GM19395 (cell line): ENCODE measurements around the gene CDH4.

Source experiments
- ATAC-seq: cut with Tn5 transposase; IDR thresholded peaks from one replicate; pipeline ENCODE4 v1.9.1; 2021; ENCODE audit warnings: mild to moderate bottlenecking, moderate library complexity; ENCODE audit not compliant: unreplicated experiment

The CDH4 gene

GRCh38 chr20:61508301-61509096 is 256.4 kb downstream of the CDH4 start:
- ATAC-seq: no peak

DNA sequence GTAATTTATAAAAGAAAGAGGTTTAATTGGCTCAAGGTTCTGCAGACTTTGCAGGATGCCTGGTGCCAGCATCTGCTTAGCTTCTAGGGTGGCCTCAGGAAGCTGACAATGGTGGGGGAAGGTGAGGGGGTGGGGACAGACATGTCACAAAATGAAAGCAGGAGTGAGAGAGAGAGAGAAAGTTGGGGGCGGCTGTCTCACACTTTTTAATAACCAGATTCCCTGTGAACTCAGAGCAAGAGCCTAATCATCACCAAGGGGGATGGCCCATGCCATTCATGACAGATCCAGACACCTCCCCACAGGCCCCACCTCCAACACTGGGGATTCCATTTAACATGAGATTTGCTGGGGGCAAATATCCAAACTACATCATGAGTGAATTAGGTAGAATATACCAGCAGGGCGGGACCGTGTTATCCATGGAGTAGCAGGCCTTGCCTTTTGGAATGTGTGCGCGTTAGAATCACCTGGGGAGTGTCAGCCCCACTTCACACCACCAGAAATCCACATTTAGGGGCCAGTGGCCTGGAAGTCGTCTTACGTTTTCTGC is 258.8 kb downstream of the CDH4 start:
- no peak for ATAC-seq

- ATAC-seq: no peak
Observed at GRCh38 chr20:61512475-61512874, 260.4 kb downstream of the CDH4 start.

DNA sequence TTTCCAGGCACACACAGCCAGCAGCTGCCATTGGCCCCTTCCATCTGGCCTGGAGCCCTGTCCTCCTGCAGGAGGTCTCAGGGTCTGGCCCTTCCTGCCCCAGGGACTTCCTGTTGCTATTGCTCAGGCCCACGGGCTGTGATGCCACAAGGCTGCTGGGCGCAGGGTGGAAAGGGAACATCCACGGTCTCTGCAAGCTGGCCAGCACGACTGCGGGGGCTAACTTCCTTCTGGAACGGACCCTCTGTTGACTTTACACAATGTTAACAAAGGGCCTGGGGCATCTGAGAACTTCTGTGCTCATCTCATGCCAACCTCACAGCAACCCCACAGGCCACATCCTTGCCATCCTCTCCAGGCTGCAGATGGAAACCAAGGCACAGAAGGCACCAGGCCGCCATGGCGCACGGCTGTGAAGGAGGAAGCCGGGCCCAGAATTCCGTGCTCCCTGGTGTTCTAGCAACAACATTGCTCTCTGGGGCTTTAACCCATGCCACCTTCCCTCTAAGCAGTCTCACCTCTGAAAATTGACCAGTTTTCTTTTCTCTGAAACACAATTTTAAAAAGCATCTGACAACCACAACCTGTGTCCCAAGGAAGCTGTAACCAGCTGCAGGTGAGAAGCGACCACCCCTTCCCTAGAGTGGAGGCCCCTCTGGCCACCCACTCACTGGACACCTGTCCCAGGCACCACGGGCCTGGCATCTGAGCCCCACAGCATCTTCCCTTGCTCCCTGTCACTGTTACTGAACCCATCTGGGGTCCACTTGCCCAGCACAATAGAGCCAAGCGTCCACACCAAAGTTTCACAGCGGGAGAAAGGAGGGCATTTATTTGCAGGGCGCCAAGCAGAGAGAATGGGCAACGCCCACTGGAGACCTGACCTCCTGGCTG is 261.3 kb downstream of the CDH4 start:
- no peak for ATAC-seq

DNA sequence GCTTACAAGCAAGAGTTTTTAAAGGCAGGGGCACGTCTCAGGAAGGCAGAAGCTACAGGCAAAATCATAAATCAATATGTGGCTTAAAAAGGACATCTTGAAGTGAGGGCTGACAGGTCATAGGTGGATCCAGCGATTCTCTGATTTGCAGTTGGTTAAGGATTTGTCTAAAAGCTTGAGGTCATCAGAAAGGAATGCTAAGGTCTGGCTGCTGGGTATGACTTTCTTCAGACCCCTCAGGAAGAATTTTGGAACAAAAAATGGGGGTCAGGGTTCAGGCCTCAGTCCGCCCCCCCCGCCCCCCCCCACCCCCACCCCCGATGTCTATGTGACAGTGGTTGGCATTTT is 261.9 kb downstream of the CDH4 start:
- no peak for ATAC-seq

GRCh38 chr20:61514396-61514795 is 262.3 kb downstream of the CDH4 start:
- no peak for ATAC-seq

- ATAC-seq: no peak
Observed at GRCh38 chr20:61514805-61515505, 262.9 kb downstream of the CDH4 start.

GRCh38 chr20:61515922-61516321 is 263.9 kb downstream of the CDH4 start:
- no peak for ATAC-seq

- ATAC-seq: no peak
Observed at GRCh38 chr20:61516346-61517208, 264.5 kb downstream of the CDH4 start.

- ATAC-seq: no peak
Observed at GRCh38 chr20:61517419-61517818, 265.4 kb downstream of the CDH4 start.

DNA sequence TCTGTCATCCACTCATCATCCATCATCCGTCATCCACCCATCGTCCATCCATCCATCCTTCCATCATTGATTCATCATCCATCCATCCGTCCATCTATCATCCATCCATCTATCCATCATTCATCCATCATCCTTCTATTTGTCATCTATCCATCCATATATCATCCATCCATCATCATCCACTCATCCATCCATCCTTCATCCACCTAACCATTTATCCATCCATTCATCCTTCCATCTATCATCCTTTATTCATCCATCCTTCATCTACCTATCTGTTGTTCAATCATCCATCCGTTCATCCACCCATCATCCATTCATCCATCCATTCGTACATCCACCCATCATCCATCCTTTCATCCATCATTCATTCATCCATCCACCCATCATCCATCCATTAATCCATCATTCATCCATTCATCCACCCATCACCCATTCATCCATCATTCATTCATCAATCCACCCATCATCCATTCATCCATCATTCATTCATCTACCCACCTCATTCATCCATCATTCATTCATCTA is 266.4 kb downstream of the CDH4 start:
- no peak for ATAC-seq

DNA sequence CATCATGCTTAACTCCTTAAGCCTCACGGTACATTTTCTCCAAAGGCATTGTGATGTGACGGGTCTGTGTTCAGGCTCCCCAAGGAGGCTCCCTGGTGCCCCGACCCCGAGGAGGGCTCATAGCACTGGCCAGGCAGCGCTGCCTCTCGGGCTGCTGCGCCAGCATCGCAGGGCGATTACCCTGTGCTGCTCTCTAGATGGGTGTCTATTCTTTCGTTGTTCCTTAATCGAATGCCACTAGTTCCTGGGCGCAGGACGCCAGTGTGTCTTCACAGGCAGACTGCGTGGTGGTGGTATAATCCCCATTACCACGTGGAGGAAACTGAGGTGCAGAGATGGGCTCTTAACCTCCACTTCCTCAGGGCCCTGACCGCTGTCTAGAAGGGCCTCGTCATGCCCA is 267.4 kb downstream of the CDH4 start:
- no peak for ATAC-seq

- ATAC-seq: no peak
Observed at GRCh38 chr20:61520076-61520892, 268.2 kb downstream of the CDH4 start.

DNA sequence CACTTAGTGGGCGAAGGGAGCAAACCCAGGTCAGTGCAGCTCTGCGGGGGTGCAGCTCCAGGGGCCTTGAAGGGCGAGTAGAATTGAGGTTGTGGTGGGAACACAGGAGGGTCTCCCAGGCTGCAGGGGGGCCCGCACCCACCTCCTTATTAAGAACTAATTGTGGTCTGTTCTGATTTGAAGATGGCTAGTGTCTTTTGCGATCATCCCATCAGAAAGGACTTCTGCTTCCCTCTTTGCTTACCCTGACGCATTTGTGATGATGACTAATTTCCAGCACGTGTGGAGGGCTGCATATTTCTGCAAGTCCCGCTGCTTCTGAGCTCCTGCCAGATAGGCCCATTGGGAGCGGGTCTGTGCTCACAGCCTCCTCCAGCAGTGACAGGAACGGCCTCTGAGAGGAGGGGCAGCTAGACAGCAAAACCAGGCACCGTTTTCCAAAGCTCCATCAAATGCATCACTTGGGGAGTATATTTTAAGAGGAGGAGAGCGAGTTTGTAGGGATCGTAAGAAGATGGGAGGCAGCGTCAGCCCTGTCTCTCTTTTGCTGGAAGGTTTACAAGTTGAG is 268.9 kb downstream of the CDH4 start:
- no peak for ATAC-seq

DNA sequence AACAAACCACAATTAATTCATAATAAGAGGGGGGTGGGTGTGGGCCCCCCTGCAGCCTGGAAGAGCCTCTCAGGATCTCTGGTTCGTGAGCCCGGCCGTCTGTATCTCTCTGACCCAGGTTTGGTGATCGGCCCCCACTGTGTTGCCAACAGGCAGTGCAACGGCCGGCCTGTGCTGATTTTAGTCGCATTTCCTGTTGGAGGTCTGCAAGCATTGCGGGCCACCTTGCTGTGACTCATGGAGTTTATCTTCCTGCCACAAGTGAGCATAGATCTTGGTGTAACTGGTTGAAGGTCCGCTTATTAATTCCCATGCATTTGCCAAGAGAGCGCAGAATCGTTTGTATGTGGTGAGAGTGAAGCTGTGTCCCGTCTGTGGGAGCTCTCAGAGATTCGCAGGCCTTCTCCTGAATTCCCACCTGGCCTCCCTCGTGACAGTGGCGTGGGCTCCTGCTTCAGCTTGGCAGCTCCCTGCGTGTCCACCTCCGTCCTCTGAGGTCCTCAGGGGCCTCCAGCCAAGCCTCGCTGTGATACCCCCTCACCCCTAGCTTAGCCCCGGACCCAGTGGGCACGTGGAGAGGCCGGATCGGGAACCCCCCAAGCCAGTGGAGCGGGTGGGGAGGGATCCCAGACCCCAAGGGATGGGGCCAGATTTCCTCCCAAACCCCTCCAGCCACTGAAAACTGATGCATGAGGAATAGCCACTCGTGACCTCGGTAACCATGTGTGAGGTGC is 269.8 kb downstream of the CDH4 start:
- ATAC-seq: no peak

DNA sequence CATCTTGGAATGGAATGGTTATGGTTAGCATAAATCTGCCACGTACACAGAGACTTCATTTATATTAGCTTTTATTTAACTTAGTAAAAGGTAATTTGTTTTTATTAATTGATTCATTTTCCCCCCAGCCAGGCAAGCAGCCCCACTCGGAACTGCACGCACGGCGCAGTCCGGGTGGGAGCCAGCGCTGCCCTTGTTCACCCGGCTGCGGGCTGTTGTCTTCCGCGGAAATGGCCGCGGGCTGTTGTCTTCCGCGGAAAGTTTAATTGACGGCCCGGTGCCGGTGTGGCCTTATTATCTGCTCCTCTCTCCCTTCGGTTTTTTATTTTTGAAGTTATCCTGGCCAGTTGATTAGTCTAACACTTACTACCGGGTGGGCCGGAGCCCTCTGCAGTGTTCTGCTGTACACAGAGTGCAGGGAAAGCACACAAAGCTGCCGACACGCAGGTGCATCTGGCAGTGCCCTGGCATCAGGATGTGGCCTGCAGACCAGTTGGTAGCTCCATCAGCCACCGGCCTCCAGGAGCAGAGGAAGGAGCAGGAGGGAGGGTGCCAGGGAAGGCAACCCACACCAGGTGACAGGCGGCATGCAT is 270.5 kb downstream of the CDH4 start:
- ATAC-seq: no peak

DNA sequence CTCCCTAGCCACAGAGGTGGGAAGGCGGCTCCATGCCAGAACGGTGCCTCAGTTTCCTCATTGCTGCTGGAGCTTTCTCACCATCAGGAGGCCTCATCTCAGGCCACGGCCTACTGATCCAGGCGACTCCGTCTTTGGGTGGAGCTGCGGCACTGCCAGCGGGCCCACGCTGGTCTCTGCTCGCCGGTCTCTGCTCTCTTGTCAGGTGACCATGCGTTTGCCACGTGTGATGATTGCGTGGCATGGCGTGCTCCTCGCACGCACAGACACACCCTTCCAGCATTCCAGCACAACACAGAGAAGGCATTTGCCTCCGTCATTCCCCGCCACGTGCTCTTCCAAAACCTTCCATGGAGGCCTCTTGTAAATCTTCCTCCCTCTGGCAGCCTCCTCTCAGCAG is 271.1 kb downstream of the CDH4 start:
- ATAC-seq: no peak
